GM12878 (cell line): ENCODE results near the gene TNK2. TPM values are rescaled to one million over a fixed set of nuclear protein-coding genes. Genes with fewer than 3 reads are reported as not detected.

Experiments
- BCL3 ChIP-seq: IDR thresholded peaks from 2 replicates; pipeline ENCODE4 v1.6.1; 2011; ENCODE audit warnings: borderline replicate concordance, low read depth, mild to moderate bottlenecking, moderate library complexity, low read length; ENCODE audit not compliant: insufficient read depth, poor library complexity, severe bottlenecking
- BHLHE40 ChIP-seq, 2 experiments: fragments of 450-650 bp in 1 of 2; IDR thresholded peaks; 2 replicates each; pipeline ENCODE4 v1.6.1; 2011 to 2017; ENCODE audit warnings: low read depth in 2 of 2, borderline replicate concordance in 1 of 2, improper control_type of control experiment in 1 of 2, low read length in 1 of 2, mild to moderate bottlenecking in 1 of 2
- CREB1 ChIP-seq: IDR thresholded peaks from 2 replicates; pipeline ENCODE4 v1.6.1; 2012; ENCODE audit warnings: low read depth, mild to moderate bottlenecking, inconsistent platforms
- CTCF ChIP-seq, 3 experiments: IDR thresholded peaks in 2 of 3; conservative IDR thresholded peaks in 1 of 3; 2 replicates each; pipeline ENCODE4 v1.5.1; 2011; ENCODE audit warnings: low read depth in 3 of 3, low read length in 3 of 3, mild to moderate bottlenecking in 3 of 3, control low read depth in 2 of 3, moderate library complexity in 2 of 3, inconsistent platforms in 1 of 3, mixed read lengths in 1 of 3; ENCODE audit not compliant: control insufficient read depth in 2 of 3, insufficient read depth in 1 of 3; ENCODE audit errors: extremely low read depth in 1 of 3
- HDGF ChIP-seq: fragments of 450-650 bp; IDR thresholded peaks from 2 replicates; pipeline ENCODE4 v1.6.1; 2016; ENCODE audit warnings: antibody characterized with exemption
- IKZF1 ChIP-seq: fragments of 450-650 bp; conservative IDR thresholded peaks from 2 replicates; pipeline ENCODE4 v1.6.1; 2017; ENCODE audit warnings: antibody characterized with exemption, mild to moderate bottlenecking
- JUND ChIP-seq: IDR thresholded peaks from 2 replicates; pipeline ENCODE4 v1.6.1; 2012; ENCODE audit warnings: low read depth, mild to moderate bottlenecking, low read length, improper control_type of control experiment, moderate library complexity
- MAX ChIP-seq: IDR thresholded peaks from 2 replicates; pipeline ENCODE4 v1.6.1; 2012; ENCODE audit warnings: low read depth, low read length, improper control_type of control experiment
- NR2C2 ChIP-seq: IDR thresholded peaks from 2 replicates; pipeline ENCODE4 v1.6.1; 2011; ENCODE audit warnings: borderline replicate concordance, low read depth; ENCODE audit not compliant: control insufficient read depth, insufficient read length
- NR2F1 ChIP-seq: fragments of 450-650 bp; conservative IDR thresholded peaks from 2 replicates; pipeline ENCODE4 v1.6.1; 2017; ENCODE audit warnings: mild to moderate bottlenecking
- POU2F2 ChIP-seq: IDR thresholded peaks from 3 replicates; pipeline ENCODE4 v1.6.1; 2011; ENCODE audit warnings: low read depth, mild to moderate bottlenecking, low read length, borderline replicate concordance
- RELA ChIP-seq: fragments of 450-650 bp; IDR thresholded peaks from 2 replicates; pipeline ENCODE4 v1.8.0; 2014; ENCODE audit warnings: borderline replicate concordance; ENCODE audit not compliant: partially characterized antibody
- RFX5 ChIP-seq: IDR thresholded peaks from 2 replicates; pipeline ENCODE4 v1.6.1; 2011; ENCODE audit warnings: low read depth, low read length, improper control_type of control experiment
- RUNX3 ChIP-seq: IDR thresholded peaks from 2 replicates; pipeline ENCODE4 v1.6.1; 2012; ENCODE audit warnings: low read length, inconsistent platforms
- STAT1 ChIP-seq: fragments of 450-650 bp; conservative IDR thresholded peaks from 2 replicates; pipeline ENCODE4 v1.6.1; 2014; ENCODE audit warnings: antibody characterized with exemption, mild to moderate bottlenecking
- WRNIP1 ChIP-seq: IDR thresholded peaks from 2 replicates; pipeline ENCODE4 v1.6.1; 2011; ENCODE audit warnings: low read depth, low read length, improper control_type of control experiment, borderline replicate concordance
- ZSCAN29 ChIP-seq: fragments of 450-650 bp; IDR thresholded peaks from 2 replicates; pipeline ENCODE4 v1.6.1; 2017; ENCODE audit warnings: mild to moderate bottlenecking, moderate library complexity
- polyA plus RNA-seq, 11 experiments: library from polyadenylated mRNA; depleted of rRNA in 4 of 11; unstranded in 6 of 11; stranded (reverse) in 5 of 11; fragments of >200 nt; fragmentation: Nextera tagmentation in 4 of 11; fragmentation: Illumina TruSeq in 1 of 11; extraction: Ambion mirVana in 4 of 11; extraction: Trizol in 1 of 11; gene quantifications; 1 replicate in 1 of 11; 2 replicates in 10 of 11; pipeline versions ENCODE4 v1.2.1 to v1.2.3, GENCODE V29; 2011 to 2016; ENCODE audit warnings: inconsistent platforms in 2 of 11, missing spikeins in 2 of 11, low read depth in 1 of 11
- total RNA-seq, 4 experiments: library from RNA; depleted of rRNA in 3 of 4; stranded (reverse); fragments of >200 nt in 3 of 4; fragmentation: Illumina TruSeq in 1 of 4; extraction: Trizol in 1 of 4; gene quantifications; 2 replicates each; pipeline versions ENCODE4 v1.2.1 to v1.2.3, GENCODE V29; 2013 to 2021
- TF ChIP-seq, protein P1 (sequence below): fragments of 450-650 bp; IDR thresholded peaks from 2 replicates; pipeline ENCODE4 v1.6.1; 2016; ENCODE audit warnings: mild to moderate bottlenecking
- TF ChIP-seq, protein P2 (sequence below): IDR thresholded peaks from 2 replicates; pipeline ENCODE4 v1.6.1; 2012; ENCODE audit warnings: low read depth, low read length, improper control_type of control experiment

The TNK2 gene
- total and polyA plus RNA-seq, 10 of the 15 experiments (the other 5 are each of a cell fraction or from before 2014, with no cell fraction given): 0.13 to 47.8 (median 10.8) TPM

- TF ChIP-seq CTCF (IDR thresholded peaks at IDR 0.05 in 2 of 3, conservative IDR thresholded peaks at IDR 0.05 in 1 of 3; ENCODE audit: control insufficient read depth in 2 of 3, extremely low read depth in 1 of 3, insufficient read depth in 1 of 3, low read depth in 3 of 3, low read length in 3 of 3) (peak; percentile 91 to 98 (median 94); a peak in 5 of 6 replicates), MAX (peak; percentile 47; the same call in 1 of the 2 replicates), NR2F1 (0 out of 2 replicates have a peak, but pooled peaks have one; percentile 25), NR2C2 (no peak), ZSCAN29 (no peak), CREB1 (peak; percentile 95), WRNIP1 (peak; percentile 67; the same call in 1 of the 2 replicates), BCL3 (no peak), STAT1 (0 out of 2 replicates have a peak, but pooled peaks have one; percentile 34), RFX5 (peak; percentile 44; the same call in 1 of the 2 replicates), RELA (peak; percentile 43), IKZF1 (peak; percentile 14; the same call in 1 of the 2 replicates), RUNX3 (peak; percentile 95), HDGF (no peak), JUND (0 out of 2 replicates have a peak, but pooled peaks have one; percentile 11), BHLHE40 (IDR thresholded peaks at IDR 0.05; ENCODE audit: borderline replicate concordance in 1 of 2, low read depth in 2 of 2, low read length in 1 of 2) (peak; percentile 20 to 42; a peak in 2 of 4 replicates), POU2F2 (0 out of 3 replicates have a peak, but pooled peaks have one; percentile 16)
- TF ChIP-seq, protein P1, sequence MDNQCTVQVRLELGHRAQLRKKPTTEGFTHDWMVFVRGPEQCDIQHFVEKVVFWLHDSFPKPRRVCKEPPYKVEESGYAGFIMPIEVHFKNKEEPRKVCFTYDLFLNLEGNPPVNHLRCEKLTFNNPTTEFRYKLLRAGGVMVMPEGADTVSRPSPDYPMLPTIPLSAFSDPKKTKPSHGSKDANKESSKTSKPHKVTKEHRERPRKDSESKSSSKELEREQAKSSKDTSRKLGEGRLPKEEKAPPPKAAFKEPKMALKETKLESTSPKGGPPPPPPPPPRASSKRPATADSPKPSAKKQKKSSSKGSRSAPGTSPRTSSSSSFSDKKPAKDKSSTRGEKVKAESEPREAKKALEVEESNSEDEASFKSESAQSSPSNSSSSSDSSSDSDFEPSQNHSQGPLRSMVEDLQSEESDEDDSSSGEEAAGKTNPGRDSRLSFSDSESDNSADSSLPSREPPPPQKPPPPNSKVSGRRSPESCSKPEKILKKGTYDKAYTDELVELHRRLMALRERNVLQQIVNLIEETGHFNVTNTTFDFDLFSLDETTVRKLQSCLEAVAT: 0 out of 2 replicates have a peak, but pooled peaks have one; percentile 49
- TF ChIP-seq, protein P2, sequence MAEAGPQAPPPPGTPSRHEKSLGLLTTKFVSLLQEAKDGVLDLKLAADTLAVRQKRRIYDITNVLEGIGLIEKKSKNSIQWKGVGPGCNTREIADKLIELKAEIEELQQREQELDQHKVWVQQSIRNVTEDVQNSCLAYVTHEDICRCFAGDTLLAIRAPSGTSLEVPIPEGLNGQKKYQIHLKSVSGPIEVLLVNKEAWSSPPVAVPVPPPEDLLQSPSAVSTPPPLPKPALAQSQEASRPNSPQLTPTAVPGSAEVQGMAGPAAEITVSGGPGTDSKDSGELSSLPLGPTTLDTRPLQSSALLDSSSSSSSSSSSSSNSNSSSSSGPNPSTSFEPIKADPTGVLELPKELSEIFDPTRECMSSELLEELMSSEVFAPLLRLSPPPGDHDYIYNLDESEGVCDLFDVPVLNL: no peak
- TF ChIP-seq, all 136 proteins: peak for 28
These were observed 6.5 kb upstream of the TNK2 start (continued) for GRCh38 chr3:195914648-195915473.
